Colon (tissue), 2 donors: Measurements from ENCODE around the gene C6orf120.

Experiments used
- FAIRE-seq: peaks from 2 replicates; lab custom pipeline; 2012; peaks lifted over from hg19 to GRCh38; lab: Jason Lieb, UNC
- donor health status: control.
- donor health status: control.

C6orf120 gene

GRCh38 chr6:169725125-169726048 is 23.5 kb downstream of the C6orf120 start:
- FAIRE-seq: no peak

GRCh38 chr6:169726049-169726400 is 24.1 kb downstream of the C6orf120 start:
- FAIRE-seq: no peak

- no peak for FAIRE-seq
These were observed 25.0 kb downstream of the C6orf120 start for GRCh38 chr6:169726963-169727362.

DNA sequence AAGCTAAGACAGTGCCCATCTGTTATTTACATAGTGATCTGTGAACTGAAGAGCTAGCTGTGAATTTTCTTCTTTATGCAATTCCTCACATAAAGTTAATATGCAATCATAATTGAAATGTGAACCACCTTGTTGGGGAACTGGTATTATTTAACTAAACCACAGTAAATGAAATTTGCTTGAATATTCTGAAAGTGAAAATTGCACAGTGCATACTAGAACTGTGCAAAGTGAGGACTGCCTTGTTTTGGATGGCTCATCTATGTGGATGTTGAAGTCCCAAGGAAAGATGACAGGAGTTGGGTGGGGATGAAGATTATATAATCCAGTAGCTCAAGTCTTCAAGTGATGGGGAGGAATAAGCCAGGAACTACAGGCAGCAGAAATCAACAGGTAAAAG is 28.0 kb downstream of the C6orf120 start:
- no peak for FAIRE-seq

DNA sequence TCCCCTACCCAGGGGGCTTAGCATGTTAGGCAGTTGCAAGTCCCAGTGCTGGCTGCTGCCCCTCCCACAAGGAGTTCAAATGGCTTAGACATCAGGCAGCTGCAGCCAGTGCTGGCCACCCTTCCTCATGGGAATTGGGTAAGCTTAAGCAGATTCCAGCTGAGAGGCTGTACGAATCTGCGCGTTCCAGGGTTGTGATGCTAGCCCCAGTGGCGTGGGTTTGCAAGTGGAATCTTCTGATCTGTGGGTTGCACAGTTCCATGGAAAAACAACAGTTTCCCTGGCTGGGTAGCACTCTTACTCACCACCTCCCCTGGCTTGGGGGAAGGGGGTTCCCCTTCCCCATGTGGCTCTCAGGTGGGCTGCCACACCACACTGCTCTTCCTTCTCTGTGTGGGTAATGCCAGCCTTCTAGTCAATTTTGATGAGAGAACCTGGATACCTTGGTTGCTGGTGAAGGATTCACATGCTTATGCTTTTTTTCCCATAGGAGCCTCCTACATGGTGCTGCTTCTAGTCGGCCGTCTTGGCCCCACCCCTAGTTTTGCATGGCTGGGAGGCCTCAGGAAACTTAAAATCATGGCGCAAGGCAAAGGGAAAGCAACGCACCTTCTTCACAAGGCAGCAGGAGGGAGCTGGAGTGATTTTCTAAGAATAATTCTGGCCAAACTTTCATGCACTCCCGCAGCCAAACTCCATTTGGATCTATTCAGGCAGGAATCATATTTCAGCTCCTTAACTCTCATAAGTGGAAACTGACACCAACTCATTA is 36.5 kb downstream of the C6orf120 start:
- no peak for FAIRE-seq

DNA sequence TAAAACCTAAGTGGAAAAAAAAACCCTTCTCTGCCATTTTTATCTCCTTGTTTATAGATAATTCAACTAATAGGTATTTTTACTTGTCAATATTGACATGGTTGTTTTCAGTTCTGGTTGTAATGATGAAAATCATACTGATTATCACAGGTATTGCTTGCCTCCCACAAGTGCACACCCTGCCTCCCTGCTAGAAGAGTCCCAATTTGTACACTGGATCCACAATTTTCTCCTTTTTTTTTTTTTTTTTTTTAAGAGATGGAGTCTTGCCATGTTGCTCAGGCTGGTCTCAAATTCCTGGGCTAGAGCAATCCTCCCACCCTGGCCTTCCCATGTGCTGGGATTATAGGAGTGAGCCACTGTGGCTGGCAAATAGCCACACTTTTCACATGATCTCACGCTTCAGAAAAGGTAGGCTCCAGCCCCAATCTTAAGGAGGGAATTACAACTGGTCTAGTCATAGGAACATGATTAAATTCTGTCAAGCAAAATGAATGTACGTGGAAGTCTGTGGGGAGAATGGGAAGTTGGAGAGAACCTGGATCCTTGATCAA is 37.1 kb downstream of the C6orf120 start:
- FAIRE-seq: no peak

GRCh38 chr6:169741344-169741743 is 39.4 kb downstream of the C6orf120 start:
- no peak for FAIRE-seq

GRCh38 chr6:169745405-169745804 is 43.5 kb downstream of the C6orf120 start:
- FAIRE-seq: no peak

DNA sequence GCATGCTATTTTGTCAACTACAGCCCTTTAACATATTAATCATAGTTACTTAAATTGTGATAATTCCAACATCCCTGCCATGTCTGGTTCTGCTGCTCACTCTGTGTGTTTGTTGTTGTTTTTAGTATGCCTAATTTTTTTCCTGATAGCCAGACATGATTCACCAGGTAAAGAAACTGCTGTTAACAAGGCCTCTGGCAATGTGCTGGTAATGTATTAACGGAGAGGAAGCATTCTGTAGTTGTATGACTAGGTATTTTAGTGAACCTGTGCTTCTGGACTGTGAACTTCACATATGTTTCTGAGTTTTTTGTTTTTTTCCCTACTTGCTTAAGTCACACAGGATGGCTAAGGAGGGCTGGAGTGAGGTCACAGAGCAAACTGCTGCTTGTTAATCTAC is 44.6 kb downstream of the C6orf120 start:
- FAIRE-seq: no peak

DNA sequence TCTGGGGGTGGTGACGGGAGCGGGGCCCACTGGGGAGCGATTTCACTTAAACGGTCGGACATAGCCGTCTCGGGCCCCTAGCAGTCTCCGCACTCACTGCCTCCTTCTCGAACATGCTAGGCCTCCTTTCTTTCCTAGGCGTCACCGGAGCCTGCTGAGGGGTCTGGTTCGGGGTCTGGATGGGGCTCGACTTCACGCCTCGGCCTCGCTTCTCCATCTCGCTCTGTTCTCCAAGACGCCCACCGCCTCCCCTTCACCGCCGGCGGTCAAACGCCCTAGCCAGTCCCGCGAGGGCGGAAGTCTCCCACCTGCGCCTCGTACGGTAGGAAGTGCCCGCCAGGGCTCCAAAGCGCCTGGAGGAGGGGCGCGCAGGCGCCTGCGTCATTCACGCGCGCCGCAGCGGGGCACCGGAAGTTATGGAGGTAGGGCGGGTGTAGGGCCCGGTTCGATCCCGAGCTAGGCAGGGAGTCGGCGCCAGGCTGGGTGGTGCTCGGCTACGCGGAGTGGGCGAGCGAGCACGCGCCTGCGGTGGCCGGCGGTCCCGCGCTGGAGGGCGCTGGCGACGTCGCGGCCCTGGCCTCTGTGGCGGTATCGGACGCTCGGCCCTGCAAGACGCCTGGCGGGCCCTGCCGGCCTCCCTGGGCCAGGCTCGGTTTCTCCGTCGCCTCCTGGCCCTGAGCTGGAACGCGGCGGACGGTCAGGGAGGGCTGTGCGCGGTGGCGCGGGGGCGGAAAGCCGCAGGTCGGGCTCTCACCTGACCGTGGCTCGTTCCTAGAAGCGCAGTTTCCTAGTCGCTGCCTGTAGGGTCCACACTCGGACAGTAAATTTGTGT is 49.5 kb downstream of the C6orf120 start, which contains the start of the genes DYNLT2 and ERMARD:
Gene DYNLT2 (minus strand): TSS at position 331 of the 832 bp plus-strand sequence. CDS start 114 bp downstream, at position 217.
Gene ERMARD (plus strand): TSS at position 381 of the 832 bp plus-strand sequence. CDS start 36 bp downstream, at position 417.
- FAIRE-seq: no peak

DNA sequence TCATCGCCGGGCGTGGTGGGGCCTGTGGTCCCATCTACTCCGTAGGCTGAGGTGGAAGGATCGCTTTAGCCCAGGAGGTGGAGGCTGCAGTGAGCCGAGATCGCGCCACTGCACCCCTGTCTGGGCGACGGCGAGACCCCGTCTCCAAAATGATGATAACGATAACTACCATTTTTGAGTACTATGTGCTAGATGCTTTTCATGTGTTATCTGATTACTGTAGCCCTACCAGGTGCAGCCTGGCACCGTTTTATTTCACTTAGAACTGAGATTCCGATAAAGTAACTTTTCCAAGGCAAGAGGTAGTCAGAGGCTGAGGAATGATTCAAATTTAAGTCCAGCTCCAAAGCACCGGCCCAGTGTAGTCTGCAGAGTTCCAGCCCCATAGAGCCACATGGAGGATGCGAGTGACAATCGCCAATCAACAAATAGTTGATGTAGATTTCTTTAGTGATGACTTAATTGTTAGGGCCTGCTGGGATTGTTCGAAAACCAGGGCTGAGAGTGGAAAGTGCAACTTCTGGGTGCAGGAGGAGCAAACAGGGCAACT is 50.2 kb downstream of the C6orf120 start:
- FAIRE-seq: no peak
